Daoy (cell line): Measurements from ENCODE around the gene ATIC. TPM values are rescaled to one million over a fixed set of nuclear protein-coding genes. Genes with fewer than 3 reads are reported as not detected.
A peak's percentile ranks its signal among the peaks of the same experiment; 100 is the strongest.

Source experiments
- DNase-seq: peaks from one replicate; pipeline ENCODE4 v3.0.0-alpha.2; 2015; ENCODE audit warnings: low read depth
- total RNA-seq: library from RNA; depleted of rRNA; stranded (reverse); fragments of >200 nt; shearing (Covaris generic); gene quantifications from 2 replicates; pipeline ENCODE4 v1.2.3, GENCODE V29; 2014

ATIC gene
- total RNA-seq, 1 experiment from 2014 or later = 26.3 TPM

DNA sequence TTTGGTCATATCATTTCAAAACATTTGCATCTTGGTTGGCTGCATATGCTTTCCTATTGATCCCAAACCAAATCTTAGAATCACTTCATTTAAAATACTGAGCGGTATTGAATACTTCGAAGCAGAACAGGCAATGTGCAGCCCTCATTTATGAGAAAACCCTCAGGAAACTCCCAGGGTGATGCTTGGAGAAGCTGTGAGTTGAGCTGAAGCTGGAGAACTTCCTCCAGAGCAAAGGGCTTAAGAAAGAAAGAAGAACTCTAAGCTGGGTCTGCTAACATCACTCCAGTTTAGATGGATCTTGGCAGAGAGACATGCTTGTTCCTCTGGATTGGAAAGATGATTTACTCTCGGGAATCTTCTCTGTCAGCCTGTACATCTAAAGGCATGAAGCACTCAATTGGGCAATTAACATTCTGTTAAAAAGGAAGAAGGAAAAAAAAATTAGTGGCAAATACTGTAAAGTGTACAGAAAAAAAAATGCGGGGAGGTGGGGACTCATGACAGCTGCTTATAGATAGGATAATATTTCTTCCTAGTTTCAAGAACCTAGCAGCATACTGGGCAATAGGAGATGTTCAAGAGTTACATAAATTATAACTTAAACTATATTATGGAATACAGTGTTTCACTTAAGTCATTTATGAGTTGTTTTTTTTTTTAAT is 49.5 kb downstream of the ATIC start:
- DNase-seq = no peak

DNA sequence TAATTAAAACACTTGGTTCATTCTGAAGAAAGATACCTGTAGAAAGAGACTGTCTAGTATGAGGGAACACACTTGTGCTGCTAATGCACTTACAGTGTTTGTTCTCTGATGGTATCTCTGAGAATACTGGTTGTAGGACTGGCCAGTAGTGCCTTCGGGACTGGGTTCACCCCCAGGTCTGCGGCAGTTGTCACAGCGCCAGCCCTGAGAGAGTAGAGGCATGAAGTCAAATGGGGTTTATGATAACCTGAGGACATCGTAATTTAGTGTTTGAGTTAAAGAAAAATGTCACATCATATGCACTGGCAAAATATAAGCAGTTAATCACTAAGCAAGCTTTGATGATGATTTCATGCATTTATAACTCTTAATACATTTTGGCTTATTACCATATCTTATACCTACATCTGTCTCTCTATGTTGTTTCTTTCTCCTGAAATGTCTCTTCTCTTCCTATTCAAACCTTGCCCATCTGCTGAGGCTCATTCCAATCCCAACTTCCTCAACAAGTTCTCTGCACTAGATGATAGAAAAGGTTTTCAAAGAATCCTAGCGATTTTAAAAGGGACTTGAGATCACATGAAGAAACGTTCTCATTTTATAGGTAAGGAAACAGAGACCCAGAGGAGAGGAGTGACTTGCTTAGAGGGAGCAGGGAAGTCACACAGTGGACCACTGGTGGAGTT is 50.2 kb downstream of the ATIC start:
- no peak for DNase-seq

GRCh38 chr2:215362562-215362904 is 50.7 kb downstream of the ATIC start:
- DNase-seq = no peak

DNA sequence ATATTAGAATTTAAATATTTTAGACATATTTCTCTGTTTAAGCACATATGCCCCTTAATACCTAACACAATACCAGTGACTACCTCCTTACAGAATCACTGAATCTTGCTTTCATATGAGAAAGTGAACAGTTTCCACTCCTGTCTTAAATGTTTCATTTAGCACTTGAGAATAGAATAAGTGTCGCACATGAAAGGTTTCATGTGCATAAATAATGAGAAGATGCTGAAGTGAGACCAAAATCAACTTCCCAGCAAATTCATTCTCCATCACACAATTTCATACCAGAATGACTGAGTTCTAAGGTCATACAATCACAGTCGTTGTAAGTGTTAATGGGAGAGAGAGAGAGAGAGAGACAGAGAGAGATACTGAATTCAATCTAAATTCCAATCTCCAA is 51.2 kb downstream of the ATIC start:
- no peak for DNase-seq

GRCh38 chr2:215363461-215364156 is 51.8 kb downstream of the ATIC start:
- DNase-seq = no peak

- no peak for DNase-seq
Measured at GRCh38 chr2:215364157-215365155, 52.6 kb downstream of the ATIC start.

- DNase-seq = no peak
Measured at GRCh38 chr2:215365184-215365658, 53.4 kb downstream of the ATIC start.

DNA sequence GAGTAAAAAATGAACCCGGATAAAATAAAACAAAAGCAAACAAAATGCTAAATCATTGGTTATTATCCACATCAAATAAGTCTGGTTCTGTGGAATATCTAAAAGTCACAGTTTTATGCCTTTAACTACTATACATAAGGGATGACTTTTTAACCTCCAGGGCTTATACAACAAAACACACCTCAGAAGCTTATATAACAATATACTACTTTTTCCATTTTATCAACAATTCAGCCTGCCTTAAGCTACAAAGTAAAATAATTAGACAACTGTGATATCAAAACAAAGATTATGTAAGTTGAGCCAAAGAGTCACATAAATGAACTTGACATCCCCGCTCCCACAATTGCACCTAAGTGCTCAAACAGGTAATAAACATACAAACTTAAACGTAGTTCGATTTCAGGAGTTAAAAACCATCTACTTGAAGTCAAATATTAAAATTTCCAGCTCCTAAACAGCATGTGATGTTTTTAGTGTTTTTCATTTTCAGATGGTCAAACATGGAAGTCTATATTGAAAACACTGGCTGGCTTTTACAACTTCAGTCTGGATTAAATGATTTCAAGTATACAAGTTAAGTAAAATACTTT is 54.7 kb downstream of the ATIC start:
- DNase-seq = no peak

GRCh38 chr2:215367662-215368492 is 56.0 kb downstream of the ATIC start:
- DNase-seq = peak; percentile 53

DNA sequence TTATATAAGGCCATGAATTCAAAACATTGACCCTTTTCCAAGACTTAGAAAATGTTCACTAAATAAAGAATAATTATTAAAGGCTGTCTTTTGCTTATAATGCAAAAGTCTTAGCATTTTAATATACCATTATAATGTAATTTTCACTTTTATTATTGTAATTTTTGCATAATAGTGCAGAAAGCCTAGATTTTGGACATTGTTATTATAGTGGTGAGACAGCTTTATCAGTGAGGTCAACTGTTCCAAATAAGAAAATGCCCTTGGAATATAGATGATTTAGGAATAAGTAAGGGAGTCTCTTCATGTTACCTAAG is 56.6 kb downstream of the ATIC start:
- no peak for DNase-seq

DNA sequence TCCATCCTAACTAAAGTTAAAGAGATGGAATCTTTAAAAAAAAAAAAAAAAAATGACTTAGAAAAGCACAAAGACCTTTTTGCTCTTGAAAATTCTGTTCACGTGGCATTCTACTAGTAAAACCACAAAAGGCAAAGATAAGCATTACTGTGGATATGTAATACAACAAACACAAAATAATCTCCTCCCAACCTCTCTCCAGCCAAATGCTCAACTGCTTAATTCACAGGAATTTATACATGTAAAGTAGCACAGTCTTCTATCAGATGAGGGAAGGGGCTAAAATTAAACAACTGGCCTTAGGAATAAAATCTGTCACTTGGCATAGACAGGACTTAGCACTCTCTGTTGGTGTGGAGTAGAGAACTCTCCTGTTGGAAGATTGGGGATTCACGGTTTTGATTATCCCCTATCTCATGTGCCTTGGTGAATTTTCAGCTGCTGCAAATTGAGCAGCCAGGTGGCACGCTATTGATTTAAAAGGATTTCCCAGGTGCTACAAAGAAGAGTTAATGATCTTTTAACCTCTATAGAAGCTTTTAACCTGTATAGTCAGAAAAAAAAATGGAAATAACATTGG is 57.4 kb downstream of the ATIC start:
- DNase-seq = no peak

- no peak for DNase-seq
Measured at GRCh38 chr2:215370112-215370965, 58.5 kb downstream of the ATIC start.

DNA sequence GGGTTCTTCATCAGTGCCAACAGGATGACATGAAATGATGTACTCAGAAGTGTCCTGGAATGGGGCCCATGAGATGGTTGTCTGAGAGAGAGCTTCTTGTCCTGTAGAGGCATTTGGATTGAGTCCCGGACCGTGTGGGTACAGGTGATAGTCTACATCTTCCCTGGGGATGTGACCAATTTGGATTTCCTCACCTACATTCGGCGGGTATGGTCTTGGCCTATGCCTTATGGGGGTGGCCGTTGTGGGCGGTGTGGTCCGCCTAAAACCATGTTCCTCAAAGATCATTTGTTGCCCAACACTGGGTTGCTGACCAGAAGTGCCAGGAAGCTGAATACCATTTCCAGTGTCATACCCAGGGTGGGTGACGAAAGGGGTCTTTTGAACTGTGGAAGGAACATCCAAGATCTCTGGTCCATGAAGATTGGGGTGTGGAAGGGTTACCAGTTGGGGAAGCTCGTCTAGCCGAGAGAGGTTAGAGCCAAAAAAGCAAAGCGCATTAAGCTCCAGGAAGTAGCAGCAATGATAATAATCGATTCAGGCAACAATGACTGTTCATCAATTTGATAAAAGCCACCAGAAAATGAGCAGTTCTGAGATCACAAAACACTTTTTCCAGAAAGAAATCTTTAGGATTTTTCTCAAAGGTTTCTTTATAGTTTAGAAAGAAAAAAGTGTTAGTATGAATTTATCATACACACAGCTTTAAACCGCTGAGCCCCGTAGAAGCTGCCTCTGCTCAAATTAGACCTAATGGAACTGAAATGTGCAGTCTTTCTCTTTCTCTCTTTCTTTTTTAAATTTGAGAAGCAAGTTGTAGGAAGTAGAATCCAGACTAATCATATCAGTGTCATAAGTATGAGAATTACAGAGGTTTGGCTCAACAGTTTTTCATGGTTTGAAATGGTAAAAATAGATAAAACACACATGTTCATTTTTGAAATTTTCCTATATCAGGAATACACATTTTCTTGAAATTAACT is 60.3 kb downstream of the ATIC start:
- DNase-seq = no peak

- no peak for DNase-seq
Measured at GRCh38 chr2:215372968-215373649, 61.2 kb downstream of the ATIC start.

- DNase-seq = no peak
Measured at GRCh38 chr2:215374002-215374401, 62.1 kb downstream of the ATIC start.

- no peak for DNase-seq
Measured at GRCh38 chr2:215374642-215375466, 63.0 kb downstream of the ATIC start.

GRCh38 chr2:215375467-215375830 is 63.6 kb downstream of the ATIC start:
- DNase-seq = no peak
